ENCODE results near the gene PADI2.

DNA sequence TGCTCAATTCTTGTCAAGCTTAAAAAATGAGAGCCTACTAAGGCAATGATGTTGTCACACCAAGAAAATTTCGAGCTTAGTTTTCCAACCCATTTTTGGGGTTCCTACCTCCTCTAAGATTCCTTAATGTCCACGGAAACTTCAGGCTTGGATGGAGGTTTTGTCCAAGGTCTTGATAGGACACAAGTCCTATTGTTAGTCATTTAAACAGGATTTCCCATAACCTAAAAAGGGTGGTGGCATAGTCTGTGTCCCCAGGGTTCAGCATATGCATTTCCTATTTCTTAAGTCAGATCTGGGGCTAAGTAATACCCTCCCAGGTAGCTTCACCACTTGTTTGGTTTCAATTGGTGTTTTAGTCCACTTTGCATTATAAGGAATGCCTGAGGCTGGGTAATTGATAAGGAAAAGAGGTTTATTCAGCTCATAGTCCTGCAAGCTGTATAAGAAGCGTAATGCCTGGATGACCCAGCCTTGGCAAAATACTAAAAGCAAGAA, 10.9 kb upstream of the PADI2 start:
- no peak for TF ChIP-seq EZH2phosphoT487 (IDR thresholded peaks at IDR 0.05; ENCODE audit: unreplicated experiment)
- TF ChIP-seq, protein P1, sequence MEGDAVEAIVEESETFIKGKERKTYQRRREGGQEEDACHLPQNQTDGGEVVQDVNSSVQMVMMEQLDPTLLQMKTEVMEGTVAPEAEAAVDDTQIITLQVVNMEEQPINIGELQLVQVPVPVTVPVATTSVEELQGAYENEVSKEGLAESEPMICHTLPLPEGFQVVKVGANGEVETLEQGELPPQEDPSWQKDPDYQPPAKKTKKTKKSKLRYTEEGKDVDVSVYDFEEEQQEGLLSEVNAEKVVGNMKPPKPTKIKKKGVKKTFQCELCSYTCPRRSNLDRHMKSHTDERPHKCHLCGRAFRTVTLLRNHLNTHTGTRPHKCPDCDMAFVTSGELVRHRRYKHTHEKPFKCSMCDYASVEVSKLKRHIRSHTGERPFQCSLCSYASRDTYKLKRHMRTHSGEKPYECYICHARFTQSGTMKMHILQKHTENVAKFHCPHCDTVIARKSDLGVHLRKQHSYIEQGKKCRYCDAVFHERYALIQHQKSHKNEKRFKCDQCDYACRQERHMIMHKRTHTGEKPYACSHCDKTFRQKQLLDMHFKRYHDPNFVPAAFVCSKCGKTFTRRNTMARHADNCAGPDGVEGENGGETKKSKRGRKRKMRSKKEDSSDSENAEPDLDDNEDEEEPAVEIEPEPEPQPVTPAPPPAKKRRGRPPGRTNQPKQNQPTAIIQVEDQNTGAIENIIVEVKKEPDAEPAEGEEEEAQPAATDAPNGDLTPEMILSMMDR (conservative IDR thresholded peaks at IDR 0.05; ENCODE audit: low read depth in 2 of 2): no peak
- no peak for TF ChIP-seq STAT1 (IDR thresholded peaks at IDR 0.05; ENCODE audit: unreplicated experiment)
- no peak for TF ChIP-seq EZH2 (IDR thresholded peaks at IDR 0.05; ENCODE audit: low read depth, unreplicated experiment)
